ENCODE measurements around the gene ATP6V1B1.

DNA sequence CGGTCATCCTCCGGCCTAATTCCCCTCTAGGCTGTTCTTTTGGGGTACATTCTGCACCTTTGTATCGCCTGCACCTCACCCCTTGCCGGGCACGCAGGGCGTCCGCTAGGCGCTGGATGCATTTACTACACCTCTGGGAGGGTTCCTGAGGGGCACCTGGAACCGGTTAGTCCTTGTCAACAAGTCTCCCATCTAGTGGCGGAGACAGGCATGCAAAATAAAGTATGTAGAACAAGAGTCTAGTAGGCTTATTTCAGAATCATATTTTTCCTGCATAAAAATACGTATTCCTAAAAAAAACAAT lies 59.7 kb downstream of the ATP6V1B1 start:
- TF ChIP-seq, protein P1, sequence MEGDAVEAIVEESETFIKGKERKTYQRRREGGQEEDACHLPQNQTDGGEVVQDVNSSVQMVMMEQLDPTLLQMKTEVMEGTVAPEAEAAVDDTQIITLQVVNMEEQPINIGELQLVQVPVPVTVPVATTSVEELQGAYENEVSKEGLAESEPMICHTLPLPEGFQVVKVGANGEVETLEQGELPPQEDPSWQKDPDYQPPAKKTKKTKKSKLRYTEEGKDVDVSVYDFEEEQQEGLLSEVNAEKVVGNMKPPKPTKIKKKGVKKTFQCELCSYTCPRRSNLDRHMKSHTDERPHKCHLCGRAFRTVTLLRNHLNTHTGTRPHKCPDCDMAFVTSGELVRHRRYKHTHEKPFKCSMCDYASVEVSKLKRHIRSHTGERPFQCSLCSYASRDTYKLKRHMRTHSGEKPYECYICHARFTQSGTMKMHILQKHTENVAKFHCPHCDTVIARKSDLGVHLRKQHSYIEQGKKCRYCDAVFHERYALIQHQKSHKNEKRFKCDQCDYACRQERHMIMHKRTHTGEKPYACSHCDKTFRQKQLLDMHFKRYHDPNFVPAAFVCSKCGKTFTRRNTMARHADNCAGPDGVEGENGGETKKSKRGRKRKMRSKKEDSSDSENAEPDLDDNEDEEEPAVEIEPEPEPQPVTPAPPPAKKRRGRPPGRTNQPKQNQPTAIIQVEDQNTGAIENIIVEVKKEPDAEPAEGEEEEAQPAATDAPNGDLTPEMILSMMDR (conservative IDR thresholded peaks at IDR 0.05; ENCODE audit: low read depth, low read length), result peak; percentile 62
- no peak for TF ChIP-seq EZH2 (IDR thresholded peaks at IDR 0.05; ENCODE audit: low read length, unreplicated experiment)

Data from PC-3 (cell line).